ENCODE results near the gene RPRD1B.

RPRD1B gene

DNA sequence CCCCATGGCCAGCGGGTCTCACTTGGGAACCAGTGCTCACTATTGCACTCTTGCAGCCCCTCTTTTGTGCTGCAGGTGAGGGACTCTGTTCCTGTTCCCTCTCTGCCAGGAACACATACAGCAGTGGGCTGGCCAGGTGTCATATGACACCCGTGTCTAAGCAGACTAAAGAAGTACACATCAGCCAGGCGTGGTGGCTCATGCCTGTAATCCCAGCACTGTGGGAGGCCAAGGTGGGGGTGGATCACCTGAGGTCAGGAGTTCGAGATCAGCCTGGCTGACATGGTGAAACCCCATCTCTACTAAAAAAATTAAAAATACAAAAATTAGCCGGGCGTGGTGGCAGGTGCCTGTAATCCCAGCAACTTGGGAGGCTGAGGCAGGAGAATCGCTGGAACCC is 74.4 kb downstream of the RPRD1B start:
- DNase-seq, result peak; percentile 13

DNA sequence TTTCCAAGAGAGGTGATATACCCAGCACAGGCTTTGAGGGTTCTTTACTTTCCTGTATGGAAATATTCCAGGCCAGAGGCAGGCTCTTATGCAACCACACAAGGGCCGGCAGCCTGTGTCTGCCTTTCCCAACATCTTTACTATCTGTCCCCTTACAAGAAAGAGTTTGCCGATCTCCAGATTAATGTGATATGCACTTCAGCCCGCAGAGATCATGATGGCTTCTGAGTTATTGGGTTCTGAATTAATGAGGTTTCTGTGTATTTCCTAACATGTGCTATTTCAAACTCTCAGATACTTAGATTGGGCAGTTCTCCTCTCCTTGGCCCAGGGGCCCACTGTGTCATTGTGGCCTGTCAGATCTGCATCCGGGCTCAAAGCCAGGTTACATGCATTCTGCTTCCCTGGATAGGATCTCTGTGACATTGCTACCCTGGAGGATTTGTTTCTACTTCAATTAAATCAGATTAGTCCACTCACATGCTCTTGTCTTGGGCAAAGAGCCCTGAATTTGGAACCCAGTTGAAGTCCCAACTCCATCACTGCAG is 75.0 kb downstream of the RPRD1B start:
- no peak for DNase-seq

DNA sequence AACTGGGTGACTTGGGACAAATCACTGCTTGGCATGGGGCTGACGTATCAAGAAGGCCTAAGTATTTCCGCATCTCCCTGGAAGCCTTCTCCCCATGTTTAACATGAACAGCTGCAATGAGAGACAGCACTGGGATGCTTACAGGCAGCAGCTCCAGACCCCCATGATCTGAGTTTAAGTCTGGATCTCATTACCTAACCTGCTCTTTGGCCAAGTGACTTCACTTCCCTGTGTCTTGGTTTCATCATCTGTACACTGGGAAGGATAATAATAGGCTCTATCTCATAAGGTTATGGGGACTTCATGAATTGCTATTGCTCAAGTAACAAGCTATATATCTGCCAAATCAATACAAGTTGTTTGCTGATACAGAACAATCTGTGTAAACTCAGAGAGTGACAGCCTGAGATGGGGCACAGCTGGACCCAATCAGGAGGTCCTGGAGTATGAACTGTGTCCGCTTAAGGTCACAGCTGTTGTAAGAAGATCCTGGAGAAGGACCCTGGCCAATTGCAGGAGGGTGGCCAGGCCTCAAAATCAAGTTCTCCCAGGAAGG is 75.5 kb downstream of the RPRD1B start:
- DNase-seq, result peak; percentile 10

- peak; percentile 13 for DNase-seq
These were observed 76.3 kb downstream of the RPRD1B start for GRCh38 chr20:38109591-38110524.

DNA sequence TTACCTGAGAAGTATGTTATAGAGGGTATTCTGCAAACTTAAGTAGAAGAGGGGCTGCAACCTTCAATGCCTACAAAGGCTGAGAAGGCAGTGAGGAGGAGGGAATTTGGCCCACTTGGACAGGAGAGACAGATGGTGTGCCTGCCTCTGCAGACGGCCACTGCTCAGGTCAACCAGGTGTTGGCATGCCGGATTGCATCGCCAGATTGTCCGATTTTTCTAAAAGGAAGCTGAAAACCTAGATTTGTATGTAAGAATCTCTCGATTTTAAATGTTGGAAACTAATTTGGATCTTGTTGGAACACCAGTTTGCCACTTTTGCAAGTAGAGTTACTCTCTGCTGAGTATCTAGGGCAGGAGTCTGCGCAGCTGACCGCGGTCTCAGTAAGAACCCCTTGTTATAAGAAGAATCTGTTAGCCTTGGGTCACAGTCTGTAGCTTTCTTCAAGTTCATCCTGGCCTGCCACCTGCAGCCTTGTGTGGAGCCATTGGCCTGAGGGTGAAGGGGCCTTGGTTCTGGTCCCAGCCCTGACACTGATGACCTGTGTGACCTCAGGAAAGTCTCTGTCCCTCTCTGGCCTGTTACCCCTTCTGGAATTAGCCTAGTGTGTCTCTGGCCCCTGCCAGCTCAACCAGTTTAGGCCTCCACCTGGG is 77.1 kb downstream of the RPRD1B start:
- peak; percentile 14 for DNase-seq

DNA sequence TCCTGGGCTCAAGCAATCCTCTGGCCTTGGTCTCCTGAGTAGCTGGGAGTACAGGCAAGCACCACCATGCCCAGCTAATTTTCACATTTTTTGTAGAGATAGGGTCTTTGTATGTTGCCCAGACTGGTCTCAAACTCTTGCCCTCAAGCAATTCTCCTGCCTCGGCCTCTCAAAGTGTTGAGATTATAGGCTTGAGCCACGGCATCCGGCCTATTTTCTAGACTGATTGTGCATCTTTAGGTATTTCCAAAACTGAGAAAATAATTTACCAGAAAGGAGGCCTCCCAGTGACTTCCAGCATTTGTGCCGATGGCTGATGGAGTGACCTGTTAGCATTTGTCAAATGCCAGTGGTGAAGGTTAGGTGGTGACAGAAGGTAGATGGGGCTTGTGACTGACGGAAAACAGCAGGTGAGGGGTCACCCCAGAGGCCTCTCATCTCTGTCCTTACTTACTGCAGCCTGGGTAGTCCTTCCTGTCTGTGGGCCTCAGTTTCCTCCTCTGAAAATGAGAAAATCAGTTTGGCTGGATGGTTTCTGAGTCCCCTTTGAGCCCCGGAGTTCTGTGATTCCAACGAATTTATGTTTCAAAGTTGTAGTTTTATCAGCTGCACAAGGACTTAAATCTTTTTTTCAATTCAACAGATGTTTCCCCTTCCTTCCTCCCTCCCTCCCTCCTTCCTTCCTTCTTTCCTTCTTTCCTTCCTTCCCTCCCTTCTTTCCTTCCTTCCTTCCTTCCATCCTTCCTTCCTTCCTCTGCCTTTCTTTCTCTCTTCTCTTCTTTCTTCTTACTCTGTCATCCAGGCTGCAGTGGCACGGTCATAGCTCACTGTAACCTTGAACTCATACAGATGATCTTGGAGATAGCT is 78.1 kb downstream of the RPRD1B start:
- no peak for DNase-seq

- DNase-seq, result peak; percentile 7
These were observed 78.8 kb downstream of the RPRD1B start for GRCh38 chr20:38112261-38112929.

DNA sequence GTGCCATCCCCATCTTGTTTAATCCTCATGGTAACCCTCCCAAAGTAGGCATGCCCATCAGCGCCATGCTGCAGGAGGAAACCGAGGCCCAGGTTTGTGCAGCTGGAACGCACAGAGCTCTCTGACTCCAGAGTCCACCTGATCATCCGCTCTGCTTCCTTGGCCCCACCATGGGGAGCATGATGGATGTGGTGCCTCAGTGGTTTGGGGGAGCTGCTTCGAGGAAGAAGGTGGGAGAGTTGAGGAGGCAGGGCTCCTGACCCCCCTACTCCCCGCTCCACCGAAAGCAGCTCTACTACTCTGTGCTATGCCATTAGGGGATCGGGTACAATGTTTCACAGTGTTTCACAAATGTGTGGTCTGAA is 79.4 kb downstream of the RPRD1B start:
- no peak for DNase-seq

- DNase-seq, result peak; percentile 45
These were observed 80.1 kb downstream of the RPRD1B start for GRCh38 chr20:38113401-38114325.

DNA sequence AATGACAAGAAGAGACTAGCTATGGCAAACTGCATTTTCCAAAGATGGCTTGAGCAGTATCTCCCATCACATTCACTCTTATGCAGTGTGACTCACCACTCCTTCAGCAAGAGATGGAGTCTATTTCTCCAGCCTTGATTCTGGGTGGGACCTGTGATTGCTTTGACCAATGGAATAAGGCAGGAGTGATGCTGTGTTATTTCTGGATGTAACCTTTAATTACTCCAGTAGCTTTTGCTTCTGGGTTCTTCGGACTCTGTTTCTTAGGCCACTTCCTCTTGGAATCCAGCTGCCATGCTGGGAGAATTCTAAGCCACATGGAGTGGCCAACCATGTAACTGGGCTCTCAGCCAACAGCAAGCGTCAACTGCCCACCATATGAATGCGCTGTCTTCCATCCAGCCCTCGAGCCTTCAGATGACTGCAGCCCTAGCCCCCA is 80.8 kb downstream of the RPRD1B start:
- DNase-seq, result peak; percentile 4

- DNase-seq, result no peak
These were observed 81.7 kb downstream of the RPRD1B start for GRCh38 chr20:38115205-38115604.

DNA sequence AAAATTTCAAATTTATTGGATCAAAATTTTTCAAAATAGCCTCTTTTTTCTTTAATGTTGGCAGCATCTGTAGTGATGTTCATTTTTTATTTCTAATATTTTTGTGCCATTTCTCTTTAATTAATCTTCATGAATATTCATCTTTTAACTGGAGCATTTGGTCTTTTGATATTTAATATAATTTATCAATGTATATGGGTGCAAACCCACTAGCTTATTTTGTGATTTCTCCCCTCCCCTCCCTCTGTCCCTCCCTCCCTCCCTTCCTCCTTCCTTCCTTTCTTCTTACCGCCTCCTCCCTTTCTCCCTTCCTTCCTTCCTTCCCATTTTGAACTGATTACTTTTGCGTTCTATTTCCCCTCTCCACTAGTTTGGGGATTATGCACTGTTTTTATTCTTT is 82.3 kb downstream of the RPRD1B start:
- DNase-seq, result no peak

- DNase-seq, result no peak
These were observed 83.0 kb downstream of the RPRD1B start for GRCh38 chr20:38116409-38117165.

DNA sequence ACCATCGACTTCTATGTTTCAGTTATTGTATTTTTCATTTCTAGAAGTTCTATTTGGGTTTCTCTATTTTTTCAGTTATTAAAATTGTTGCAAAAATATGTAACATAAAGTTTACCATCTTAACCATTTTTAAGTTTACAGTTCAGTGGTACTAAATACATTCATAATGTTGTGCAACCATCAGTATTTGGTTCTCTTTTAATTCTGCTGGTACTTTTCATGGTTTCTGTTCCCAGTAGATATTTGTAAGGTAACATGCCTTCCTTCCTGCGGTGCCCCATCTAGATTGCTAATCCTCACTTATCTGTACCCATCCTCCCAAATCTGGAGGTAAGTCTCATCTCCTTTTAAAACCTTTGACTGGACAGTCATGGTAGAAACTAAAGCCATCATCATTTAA is 83.7 kb downstream of the RPRD1B start:
- DNase-seq, result no peak

DNA sequence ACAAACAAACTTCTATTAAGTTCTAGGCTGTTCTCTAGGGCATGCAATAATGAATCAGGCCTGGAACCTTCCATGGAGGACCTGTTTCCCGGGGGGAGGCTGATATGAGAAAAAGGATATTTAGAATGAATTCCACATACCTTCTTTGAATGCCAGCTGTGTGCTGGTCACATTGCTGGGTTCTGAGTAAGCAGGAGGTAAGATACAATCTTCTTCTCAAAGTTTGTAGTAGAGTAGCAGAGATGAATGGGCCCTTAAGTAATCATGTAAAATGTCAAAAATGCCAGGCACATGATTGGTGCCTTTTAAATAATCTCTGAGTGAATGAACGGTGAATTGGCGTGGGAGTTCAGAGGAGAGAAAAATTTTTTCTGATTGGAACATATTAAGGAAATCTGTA is 84.1 kb downstream of the RPRD1B start:
- no peak for DNase-seq

- DNase-seq, result no peak
These were observed 85.9 kb downstream of the RPRD1B start for GRCh38 chr20:38119446-38119845.

- no peak for DNase-seq
These were observed 87.1 kb downstream of the RPRD1B start for GRCh38 chr20:38120625-38120988.

- no peak for DNase-seq
These were observed 88.2 kb downstream of the RPRD1B start for GRCh38 chr20:38121741-38122140.

- no peak for DNase-seq
These were observed 89.6 kb downstream of the RPRD1B start for GRCh38 chr20:38123021-38123587.

Data from stimulated activated CD8-positive, alpha-beta memory T cell treated with anti-CD3 and anti-CD28 coated beads, Interleukin-4, amount 100 ng/mL, for 48 hours (primary cell).